Stimulated activated CD4-positive, alpha-beta T cell treated with anti-CD3 and anti-CD28 coated beads, Interleukin-12 subunit alpha, Interleukin-12 subunit beta, amount 100 ng/mL, for 4 hours (primary cell): ENCODE data around the gene SSC4D.
A peak's percentile ranks its signal among the peaks of the same experiment; 100 is the strongest.
"Not testable (repeated sequence)": the region's sequence is repeated elsewhere in the genome, so short reads cannot be mapped to it uniquely, and the experiment has no call there.

Experiments used
- DNase-seq: peaks from one replicate; pipeline ENCODE4 v3.0.0-alpha.2; 2020

SSC4D gene

GRCh38 chr7:76417654-76418310, 8.3 kb upstream of the SSC4D start:
- DNase-seq: not testable (repeated sequence)

GRCh38 chr7:76412249-76412648, 2.8 kb upstream of the SSC4D start:
- DNase-seq: no peak

- no peak for DNase-seq
These were observed 2.1 kb upstream of the SSC4D start for GRCh38 chr7:76411626-76412025.

DNA sequence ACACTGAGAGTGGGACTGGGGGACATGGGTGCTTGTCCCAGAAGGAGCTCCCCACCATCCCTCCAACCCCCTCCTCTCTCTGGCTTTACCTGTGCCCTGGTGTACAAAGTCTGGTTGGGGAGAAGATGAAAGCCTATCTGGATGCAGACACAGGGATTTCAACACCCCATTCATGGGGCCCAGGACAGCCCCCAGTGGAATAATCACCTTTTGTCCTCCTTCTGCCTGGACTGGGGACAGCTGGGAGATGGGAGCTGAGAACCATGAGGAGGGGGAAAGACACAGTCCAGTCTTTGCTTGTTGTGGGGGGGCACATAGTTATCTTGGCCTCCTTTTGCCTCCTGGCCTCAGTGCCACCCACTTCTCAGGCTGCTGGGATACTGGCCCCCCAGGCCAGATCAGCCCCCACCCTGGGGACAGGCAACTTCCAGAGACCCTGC, 1.4 kb downstream of the SSC4D start:
- DNase-seq: no peak

GRCh38 chr7:76407718-76408117, 1.8 kb downstream of the SSC4D start:
- DNase-seq: no peak

DNA sequence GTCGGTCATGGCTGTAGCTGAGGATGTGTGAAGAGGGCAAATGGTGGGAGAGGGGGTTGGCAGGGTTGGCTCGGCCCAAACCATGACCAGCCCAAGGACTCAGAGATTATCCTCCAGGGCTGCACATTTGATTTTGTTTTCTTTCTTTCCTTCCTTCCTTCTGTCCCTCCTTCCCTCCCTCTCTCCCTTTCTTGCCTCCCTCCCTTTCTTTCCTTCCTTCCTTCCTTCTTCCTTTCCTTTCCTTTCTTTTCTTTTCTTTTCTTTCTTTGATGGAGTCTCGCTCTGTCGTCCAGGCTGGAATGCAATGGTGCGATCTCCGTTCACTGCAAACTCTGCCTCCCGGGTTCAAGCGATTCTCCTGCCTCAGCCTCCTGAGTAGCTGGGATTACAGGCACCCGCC, 3.8 kb downstream of the SSC4D start:
- no peak for DNase-seq

DNA sequence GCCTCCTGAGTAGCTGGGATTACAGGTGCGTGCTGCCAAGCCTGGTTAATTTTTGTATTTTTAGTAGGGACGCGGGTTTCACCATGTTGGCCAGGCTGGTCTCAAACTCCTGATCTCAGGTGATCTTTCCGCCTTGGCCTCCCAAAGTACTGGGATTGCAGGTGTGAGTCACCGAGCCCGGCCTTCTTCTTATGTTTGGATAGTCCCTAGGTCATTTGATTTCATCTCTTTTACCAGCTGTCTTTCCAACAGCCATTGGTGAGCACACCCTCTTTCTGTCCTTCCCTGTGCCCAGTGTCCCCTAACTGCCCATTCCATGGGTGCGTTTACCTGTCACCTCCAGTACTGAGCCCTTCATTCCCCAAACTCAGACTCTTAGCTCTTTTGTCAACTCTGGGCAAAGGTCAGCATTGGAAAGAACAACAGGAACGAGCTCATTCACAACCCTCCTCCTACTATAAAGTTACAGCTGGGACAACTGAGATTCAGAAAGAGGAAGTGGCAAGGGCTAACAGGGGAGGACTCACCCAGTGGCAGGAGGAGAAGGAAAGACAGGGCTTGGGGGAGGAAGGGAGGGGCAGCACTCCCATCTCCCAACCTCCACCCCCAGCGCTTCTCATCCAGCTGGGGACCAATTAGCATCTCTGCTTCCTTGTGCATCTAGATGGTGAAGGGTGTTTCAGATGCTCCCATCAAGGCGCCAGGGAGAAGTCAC, 5.6 kb downstream of the SSC4D start:
- DNase-seq: no peak

DNA sequence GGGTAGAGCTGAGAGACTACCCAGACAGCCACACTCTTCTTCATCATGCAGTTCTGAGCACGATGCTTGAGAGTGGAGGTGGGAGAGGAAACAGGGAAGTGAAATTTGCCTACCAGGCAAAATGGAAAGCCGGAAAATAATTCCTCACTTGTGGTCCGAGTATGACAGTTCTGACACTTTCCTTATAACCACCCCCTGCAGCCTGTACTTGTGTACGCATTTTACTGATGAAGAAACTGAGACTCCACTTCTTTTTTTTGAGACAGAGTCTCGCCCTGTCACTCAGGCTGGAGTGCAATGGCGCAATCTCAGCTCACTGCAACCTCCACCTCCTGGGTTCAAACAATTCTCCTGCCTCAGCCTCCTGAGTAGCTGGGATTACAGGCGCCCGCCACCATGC, 6.4 kb downstream of the SSC4D start:
- DNase-seq: not testable (repeated sequence)

DNA sequence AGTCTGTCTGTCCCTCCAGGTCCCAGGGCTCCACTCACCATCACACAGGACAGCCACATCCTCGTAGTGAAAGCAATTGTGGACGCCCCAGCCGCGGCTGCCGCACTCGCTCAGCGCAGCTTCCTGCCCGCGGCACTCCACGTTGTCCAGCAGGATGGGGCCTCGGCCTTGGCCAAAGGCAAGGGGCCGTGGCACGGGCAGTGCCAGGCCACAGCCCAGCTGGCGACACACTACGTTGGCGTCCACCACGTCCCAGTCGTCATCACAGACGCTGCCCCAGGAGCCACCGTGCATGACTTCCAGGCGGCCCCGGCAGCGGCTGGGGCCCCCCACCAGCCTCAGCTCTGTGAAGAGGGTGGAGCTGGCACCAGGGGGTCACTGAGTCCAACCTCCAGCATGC, 9.2 kb downstream of the SSC4D start:
- DNase-seq: no peak

DNA sequence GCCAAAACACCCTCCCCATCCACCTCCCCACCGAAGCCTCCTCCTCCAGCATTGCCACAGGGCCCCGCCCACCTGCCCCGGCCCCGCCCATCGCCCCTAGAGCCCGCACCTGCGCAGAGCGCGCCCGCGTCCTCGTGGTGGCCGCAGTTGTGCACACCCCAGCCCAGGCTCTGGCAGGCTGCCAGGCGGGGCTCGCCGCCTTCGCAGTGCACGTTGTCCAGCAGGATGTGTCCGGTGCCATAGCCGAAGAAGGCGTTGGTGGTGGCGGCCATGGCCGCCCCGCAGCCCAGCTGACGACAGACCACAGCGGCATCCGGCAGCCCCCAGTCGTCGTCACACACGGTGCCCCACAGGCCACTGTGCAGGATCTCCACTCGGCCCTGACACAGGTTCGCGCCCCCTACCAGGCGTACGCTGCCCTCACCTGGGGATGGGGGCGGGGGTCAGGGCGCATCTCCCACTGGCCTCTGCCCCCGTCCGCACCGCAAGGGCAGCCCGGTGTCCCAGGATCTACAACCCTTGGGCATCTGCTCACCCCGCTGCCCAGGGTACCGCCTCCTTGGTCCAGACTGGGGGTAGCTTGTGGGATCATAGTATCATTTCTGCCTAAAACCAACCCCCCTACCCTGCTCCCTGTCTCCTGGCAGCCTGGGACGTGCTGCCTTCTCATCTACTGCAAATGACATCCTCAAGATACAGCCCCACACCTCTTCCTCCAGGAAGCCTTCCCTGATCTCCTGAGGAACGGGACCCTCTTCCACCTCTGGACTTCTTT, 11.9 kb downstream of the SSC4D start:
- DNase-seq: peak; percentile 89

- no peak for DNase-seq
These were observed 12.6 kb downstream of the SSC4D start for GRCh38 chr7:76396864-76397263.

DNA sequence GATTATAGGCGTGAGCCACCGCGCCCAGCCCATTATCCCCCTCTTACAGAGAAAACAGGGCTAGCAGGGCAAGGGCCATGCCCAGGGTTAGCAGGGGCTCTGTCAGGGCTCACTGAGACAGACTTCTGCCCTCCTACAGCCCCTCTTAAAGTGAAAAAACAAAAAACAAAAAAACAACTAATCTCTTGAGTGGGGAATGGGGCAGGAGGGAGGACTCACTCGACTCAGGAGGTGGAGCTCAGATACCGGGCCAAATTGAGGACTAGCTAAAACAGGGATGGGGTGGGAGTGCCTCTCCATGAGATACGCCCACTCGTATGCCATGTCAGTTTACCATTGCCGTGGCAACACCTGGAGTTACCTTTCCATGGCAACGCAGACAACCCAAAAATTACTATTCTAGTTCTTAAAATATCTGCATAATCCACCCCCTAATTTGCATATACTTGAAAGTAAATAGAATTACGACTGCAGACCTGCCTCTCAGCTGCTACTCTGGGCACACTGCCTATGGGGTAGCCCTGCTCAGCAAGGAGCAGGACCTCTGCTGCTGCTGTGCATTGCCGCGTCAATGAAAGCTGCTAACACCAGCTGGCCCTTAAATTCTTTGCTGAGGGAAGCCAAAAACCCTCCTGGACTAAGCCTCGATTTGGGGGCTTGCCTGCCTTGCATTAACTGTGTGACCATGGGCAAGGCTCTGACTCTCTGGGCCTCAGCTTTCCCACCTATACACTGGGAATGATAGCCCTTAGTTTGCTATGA, 13.4 kb downstream of the SSC4D start:
- DNase-seq: no peak

DNA sequence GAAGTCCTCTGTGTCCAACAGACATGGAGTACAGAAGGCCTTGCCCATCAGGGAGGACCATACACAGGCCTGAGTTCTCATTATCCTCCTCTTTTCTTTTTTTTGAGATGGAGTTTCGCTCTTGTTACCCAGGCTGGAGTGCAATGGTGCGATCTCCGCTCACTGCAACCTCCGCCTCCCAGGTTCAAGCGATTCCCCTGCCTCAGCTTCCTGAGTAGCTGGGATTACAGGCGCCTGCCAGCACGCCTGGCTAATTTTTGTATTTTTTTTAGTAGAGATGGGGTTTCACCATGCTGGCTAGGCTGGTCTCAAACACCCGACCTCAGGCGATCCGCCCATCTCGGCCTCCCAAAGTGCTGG, 13.9 kb downstream of the SSC4D start:
- not testable (repeated sequence) for DNase-seq

- DNase-seq: no peak
These were observed 14.5 kb downstream of the SSC4D start for GRCh38 chr7:76394957-76395356.

DNA sequence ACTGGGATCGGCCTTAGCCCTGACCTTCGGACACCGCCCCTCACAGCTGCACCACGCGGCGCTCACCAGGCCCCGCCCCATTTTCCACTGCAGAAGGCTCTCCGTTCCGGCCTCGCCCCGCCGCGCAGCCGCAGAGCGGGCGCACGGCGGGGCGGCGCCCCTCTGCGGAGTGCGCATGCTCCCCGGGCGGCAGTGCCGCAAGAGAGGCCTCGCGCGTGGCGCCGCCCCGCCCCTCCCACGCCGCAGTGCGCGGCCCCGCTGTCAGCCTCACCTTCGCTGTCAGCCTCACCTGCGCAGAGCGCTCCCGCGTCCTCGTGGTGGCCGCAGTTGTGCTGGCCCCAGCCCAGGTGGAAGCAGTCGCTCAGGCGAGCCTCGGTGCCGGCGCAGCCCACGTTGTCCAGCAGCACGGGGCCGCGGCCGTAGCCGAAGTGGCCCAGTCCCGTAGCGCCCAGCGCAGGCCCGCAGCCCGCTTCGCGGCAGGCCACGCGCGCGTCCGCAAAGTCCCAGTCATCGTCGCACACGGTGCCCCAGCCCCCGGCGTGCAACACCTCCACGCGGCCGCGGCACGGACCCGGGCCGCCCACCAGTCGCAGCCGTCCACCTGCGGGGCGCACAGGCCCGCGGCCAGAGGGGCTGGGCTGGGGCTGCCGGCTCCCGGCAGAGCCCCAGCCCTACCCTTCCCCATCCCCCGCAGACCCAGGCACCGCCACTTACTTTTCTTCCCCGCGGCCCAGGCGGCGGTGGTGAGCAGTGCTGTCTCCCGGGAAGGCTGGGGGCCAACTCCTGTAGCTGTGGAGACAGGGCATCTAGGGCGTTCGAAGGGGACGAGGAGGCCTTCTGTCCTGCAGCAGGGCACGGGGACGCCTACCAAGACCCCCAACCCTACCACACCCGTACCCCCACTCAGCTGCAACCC, 16.1 kb downstream of the SSC4D start:
- DNase-seq: peak; percentile 92

DNA sequence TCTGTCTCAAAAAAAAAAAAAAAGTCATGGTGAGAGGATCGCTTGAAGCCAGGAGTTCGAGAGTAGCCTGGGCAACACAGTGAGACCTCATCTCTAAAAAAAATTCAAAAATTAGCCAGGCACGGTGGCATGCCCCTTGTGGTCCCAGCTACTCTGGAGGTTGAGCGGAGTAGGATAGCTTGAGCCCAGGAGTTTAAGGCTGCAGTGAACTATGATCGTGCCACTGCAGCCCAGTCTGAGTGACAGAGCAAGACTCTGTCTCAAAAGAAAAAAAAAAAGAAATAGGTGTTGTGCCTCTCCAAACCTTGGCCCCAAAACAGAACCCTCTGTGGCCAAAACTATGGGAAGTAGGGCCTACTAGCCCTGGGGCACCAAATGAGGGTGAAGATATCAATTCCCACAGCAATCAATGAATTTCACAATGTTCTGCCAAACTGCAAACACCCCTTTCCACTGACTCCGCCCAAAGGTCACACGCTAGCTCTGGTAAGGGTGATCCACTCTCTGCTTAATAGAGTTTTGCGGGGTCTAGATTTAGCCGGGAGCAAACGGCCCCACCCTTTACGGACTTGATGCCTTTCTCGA, 16.9 kb downstream of the SSC4D start:
- DNase-seq: no peak

DNA sequence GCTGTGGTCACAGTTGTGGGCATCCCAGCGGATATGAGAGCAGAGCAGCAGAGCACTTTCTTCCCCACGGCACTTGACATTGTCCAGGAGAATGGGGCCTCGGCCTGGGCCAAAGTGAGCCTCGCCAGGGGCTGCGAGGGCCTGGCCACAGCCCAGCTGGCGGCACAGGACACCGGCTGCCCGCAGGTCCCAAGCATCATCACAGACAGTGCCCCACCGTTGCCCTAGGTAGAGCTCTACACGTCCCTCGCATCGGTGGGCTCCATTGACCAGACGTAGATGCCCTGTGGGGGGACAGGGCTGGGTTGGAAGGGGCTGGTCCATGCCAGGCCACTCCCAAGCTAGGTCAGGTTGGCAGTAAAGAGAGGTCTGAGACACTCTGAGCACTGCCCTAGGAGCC, 19.4 kb downstream of the SSC4D start:
- no peak for DNase-seq

DNA sequence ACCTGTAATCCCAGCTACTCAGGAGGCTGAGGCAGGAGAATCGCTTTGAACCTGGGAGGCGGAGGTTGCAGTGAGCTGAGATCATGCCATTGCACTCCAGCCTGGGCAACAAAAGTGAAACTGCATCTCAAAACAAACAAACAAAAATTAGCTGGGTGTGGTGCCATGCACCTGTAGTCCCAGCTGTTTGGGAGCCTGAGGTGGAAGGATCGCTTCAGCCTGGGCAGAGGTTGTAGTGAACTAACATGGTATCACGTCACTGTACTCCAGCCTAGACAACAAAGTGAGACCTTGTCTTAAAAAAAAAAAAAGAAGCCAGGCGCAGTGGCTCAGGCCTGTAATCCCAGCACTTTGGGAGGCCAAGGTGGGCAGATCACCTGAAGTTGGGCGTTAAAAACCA, 21.7 kb downstream of the SSC4D start:
- not testable (repeated sequence) for DNase-seq

DNA sequence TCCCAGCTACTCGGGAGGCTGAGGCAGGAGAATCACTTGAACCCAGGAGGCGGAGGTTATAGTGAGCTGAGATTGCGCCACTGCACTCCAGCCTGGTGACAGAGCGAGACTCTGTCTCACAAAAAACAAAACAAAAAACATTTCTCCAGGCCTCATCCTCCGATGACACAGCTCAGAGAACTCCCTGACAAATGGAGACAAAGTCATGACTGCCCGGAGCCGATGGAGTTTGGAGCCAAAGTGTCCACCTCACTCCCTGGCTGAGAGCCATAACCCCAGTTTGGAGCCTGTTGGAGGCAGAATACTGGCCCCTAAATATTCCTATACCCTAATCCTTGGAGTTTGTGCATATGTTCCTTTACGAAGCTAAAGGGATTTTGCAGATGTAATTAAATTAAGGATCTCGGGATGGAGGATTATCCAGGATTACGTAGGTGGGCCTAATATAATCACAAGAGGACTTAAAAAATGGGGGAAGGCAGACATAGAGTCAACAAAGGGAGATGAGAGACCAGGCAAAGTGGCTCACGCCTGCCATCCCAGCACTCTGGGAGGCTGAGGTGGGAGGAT, 22.7 kb downstream of the SSC4D start:
- DNase-seq: no peak

GRCh38 chr7:76383089-76383944, 26.2 kb downstream of the SSC4D start:
- DNase-seq: no peak
